Natural killer cell treated with Interleukin-12 subunit alpha and Interleukin-12 subunit beta and Interleukin-15 and Interleukin-18, amount 100 ng/mL, for 72 hours (primary cell): ENCODE measurements around the gene RHOF. TPM values are rescaled to one million over a fixed set of nuclear protein-coding genes. Genes with fewer than 3 reads are reported as not detected.

Experiments
- ATAC-seq, 2 donors: fragments of 150-1000 bp; cut with Tn5 transposase in 1 of 2; sonication (Bioruptor Pico), chemical (Tn5 transposase) in 1 of 2; 2 replicates each; pipeline ENCODE4 v1.10.0; 2021
- DNase-seq: peaks from one replicate; pipeline ENCODE4 v3.0.0; 2022; ENCODE audit warnings: low spot score
- H3K27ac Mint-ChIP-seq, 2 donors: 1 replicate in 1 of 2; 2 replicates in 1 of 2; pipeline ENCODE4 v1.8.0; 2022; ENCODE audit warnings: mixed read lengths in 2 of 2, mild to moderate bottlenecking in 1 of 2, moderate library complexity in 1 of 2
- H3K27me3 Mint-ChIP-seq, 2 donors: 1 replicate in 1 of 2; 2 replicates in 1 of 2; pipeline ENCODE4 v1.8.0; 2022; ENCODE audit warnings: mixed read lengths in 2 of 2
- H3K36me3 Mint-ChIP-seq: one replicate; pipeline ENCODE4 v1.8.0; 2022; ENCODE audit warnings: mixed read lengths
- H3K4me1 Mint-ChIP-seq, 2 donors: 1 replicate in 1 of 2; 2 replicates in 1 of 2; pipeline ENCODE4 v1.8.0; 2022; ENCODE audit warnings: low read depth in 2 of 2, mixed read lengths in 2 of 2, mild to moderate bottlenecking in 1 of 2
- H3K4me3 Mint-ChIP-seq: one replicate; pipeline ENCODE4 v1.8.0; 2022; ENCODE audit warnings: mixed read lengths
- H3K9me3 Mint-ChIP-seq: 2 replicates; pipeline ENCODE4 v1.8.0; 2022; ENCODE audit warnings: mixed read lengths
- total RNA-seq, 2 donors: library from RNA; stranded (reverse); gene quantifications; one replicate each; pipeline ENCODE4 v1.2.3, GENCODE V29; 2022

RHOF gene
- total RNA-seq, 2 donors from 2014 or later = 76.1 to 78.0 TPM

GRCh38 chr12:121729021-121729420 lies 64.5 kb downstream of the RHOF start:
- no peaks in the 10 kb centered on the region for H3K27me3 Mint-ChIP-seq
- no peak overlapping the region for H3K4me3 Mint-ChIP-seq
- DNase-seq = no peak
- H3K27ac Mint-ChIP-seq = no peak overlapping the region
- H3K9me3 Mint-ChIP-seq = no peaks in the 10 kb centered on the region
- ATAC-seq = no peak
- no peaks in the 10 kb centered on the region for H3K4me1 Mint-ChIP-seq
- H3K36me3 Mint-ChIP-seq = no peaks in the 10 kb centered on the region

Other genes starting within 250 kb of the RHOF start
- gene KDM2B, start 212.7 kb downstream of the RHOF start, total RNA-seq = 10 to 100 TPM; 35.9 to 60.1 TPM
- gene ORAI1, start 167.2 kb downstream of the RHOF start, total RNA-seq = 10 to 100 TPM; 40.5 to 43.9 TPM
- gene MORN3, start 124.0 kb downstream of the RHOF start, total RNA-seq = under 1 TPM; 0.17 to 0.43 TPM
- gene TMEM120B, start 80.9 kb downstream of the RHOF start, total RNA-seq = 10 to 100 TPM in 1 of 2 donors, 1 to 10 TPM in 1; 9.7 to 25.9 TPM
- 10 to 100 TPM; 27.1 to 40.8 TPM for gene SETD1B, start 10.3 kb upstream of the RHOF start, total RNA-seq
- not detected for gene HPD, start 65.2 kb upstream of the RHOF start, total RNA-seq
- 10 to 100 TPM; 56.0 to 61.3 TPM for gene PSMD9, start 95.1 kb upstream of the RHOF start, total RNA-seq
- gene CFAP251, start 124.9 kb upstream of the RHOF start, total RNA-seq = 1 to 10 TPM; 2.0 to 2.9 TPM
- gene BCL7A, start 228.2 kb upstream of the RHOF start, total RNA-seq = under 1 TPM; 0.33 to 0.69 TPM